B cell (primary cell): ENCODE results near the gene ARHGAP22. TPM values are rescaled to one million over a fixed set of nuclear protein-coding genes. Genes with fewer than 3 reads are reported as not detected.

Experiments used
- ATAC-seq: fragments of 200-7000 bp; cut with Tn5 transposase; one replicate; pipeline ENCODE4 v1.10.0; 2021; ENCODE audit warnings: low read depth, mild to moderate bottlenecking, moderate number of reproducible peaks, moderate library complexity
- CTCF ChIA-PET: fragments of 350-600 bp; sonication (Branson Sonifier 250); formaldehyde crosslinking; loops from one replicate; lab custom pipeline; 2021; ENCODE audit warnings: antibody characterized with exemption, inconsistent platforms; lab: Charles Lee
- POLR2A ChIA-PET: fragments of 350-600 bp; sonication (Branson Sonifier 250); formaldehyde crosslinking; loops from one replicate; lab custom pipeline; 2021; ENCODE audit warnings: antibody characterized with exemption; lab: Charles Lee
- DNase-seq: peaks from one replicate; pipeline ENCODE4 v3.0.0; 2013
- H2AFZ ChIP-seq: 2 replicates; pipeline ENCODE4 v1.6.1; 2012; ENCODE audit warnings: mild to moderate bottlenecking, low read depth, low read length; ENCODE audit not compliant: insufficient read depth, poor library complexity, severe bottlenecking
- H3K27ac ChIP-seq, 2 donors: 1 replicate in 1 of 2; 2 replicates in 1 of 2; pipeline ENCODE4 v1.5.1; 2012 to 2013; ENCODE audit warnings: low read length in 2 of 2, mild to moderate bottlenecking in 2 of 2, moderate library complexity in 1 of 2
- H3K27me3 ChIP-seq, 4 experiments: fragments of 200-600 bp in 1 of 4; sonication (generic) in 1 of 4; replicated peaks in 1 of 4; 1 replicate in 2 of 4; 2 replicates in 2 of 4; pipeline versions ENCODE4 v1.6.1 to v1.7.0; 2013 to 2016; ENCODE audit warnings: low read length in 3 of 4, mild to moderate bottlenecking in 2 of 4, mixed read lengths in 1 of 4, moderate library complexity in 1 of 4; ENCODE audit not compliant: insufficient read depth in 4 of 4, control insufficient read depth in 3 of 4; ENCODE audit errors: control extremely low read depth in 1 of 4
- H3K36me3 ChIP-seq, 2 experiments: replicated peaks in 1 of 2; 1 replicate in 1 of 2; 2 replicates in 1 of 2; pipeline versions ENCODE4 v1.6.1 to v1.7.1; 2013; ENCODE audit warnings: low read length in 1 of 2; ENCODE audit not compliant: insufficient read depth in 2 of 2, control insufficient read depth in 1 of 2; ENCODE audit errors: control extremely low read depth in 1 of 2, extremely low read depth in 1 of 2
- H3K4me1 ChIP-seq, 2 donors: fragments of 200-600 bp in 1 of 2; sonication (generic) in 1 of 2; 1 replicate in 1 of 2; 2 replicates in 1 of 2; pipeline versions ENCODE4 v1.5.1 to v1.6.1; 2013 to 2017; ENCODE audit warnings: low read length in 2 of 2; ENCODE audit not compliant: control insufficient read depth in 2 of 2, insufficient read depth in 2 of 2
- H3K4me2 ChIP-seq: replicated peaks from 2 replicates; pipeline ENCODE3; 2012; ENCODE audit warnings: mild to moderate bottlenecking, low read depth, low read length; ENCODE audit not compliant: poor library complexity, severe bottlenecking
- H3K4me3 ChIP-seq, 5 experiments: fragments of 200-600 bp in 1 of 5; sonication (generic) in 1 of 5; 1 replicate in 3 of 5; 2 replicates in 2 of 5; pipeline versions ENCODE4 v1.5.1 to v1.7.0; 2011 to 2016; ENCODE audit warnings: low read length in 4 of 5, mild to moderate bottlenecking in 4 of 5, low read depth in 2 of 5, control low read depth in 1 of 5, moderate library complexity in 1 of 5; ENCODE audit not compliant: insufficient read depth in 1 of 5; ENCODE audit errors: control extremely low read depth in 1 of 5, extremely low read depth in 1 of 5
- H3K79me2 ChIP-seq: fragments of 200-600 bp; sonication (generic); one replicate; pipeline ENCODE4 v1.6.0; 2016; ENCODE audit warnings: low read length; ENCODE audit not compliant: control insufficient read depth, insufficient read depth
- H3K9ac ChIP-seq: fragments of 200-600 bp; sonication (generic); 2 replicates; pipeline ENCODE4 v1.6.1; 2017; ENCODE audit warnings: mild to moderate bottlenecking, low read length, moderate library complexity
- H3K9me3 ChIP-seq, 3 donors: one replicate each; pipeline versions ENCODE4 v1.6.1 to v1.7.1; 2013; ENCODE audit warnings: low read length in 2 of 3; ENCODE audit not compliant: control insufficient read depth in 2 of 3, insufficient read depth in 1 of 3; ENCODE audit errors: control extremely low read depth in 1 of 3
- H4K20me1 ChIP-seq: 2 replicates; pipeline ENCODE4 v1.6.0; 2012; ENCODE audit warnings: mild to moderate bottlenecking, low read length; ENCODE audit not compliant: insufficient read depth, control insufficient read depth, poor library complexity, severe bottlenecking
- H3K27ac Mint-ChIP-seq: one replicate; pipeline ENCODE4 v1.8.0; 2021; ENCODE audit warnings: mixed read lengths
- H3K27me3 Mint-ChIP-seq: one replicate; pipeline ENCODE4 v1.8.0; 2021; ENCODE audit warnings: mixed read lengths
- H3K4me1 Mint-ChIP-seq: one replicate; pipeline ENCODE4 v1.8.0; 2021; ENCODE audit warnings: mixed read lengths
- H3K4me3 Mint-ChIP-seq: one replicate; pipeline ENCODE4 v1.8.0; 2021; ENCODE audit warnings: mixed read lengths
- H3K9me3 Mint-ChIP-seq: one replicate; pipeline ENCODE4 v1.8.0; 2022; ENCODE audit warnings: mixed read lengths; ENCODE audit not compliant: insufficient read depth
- CTCF ChIP-seq: fragments of 200-600 bp; IDR thresholded peaks from one replicate; pipeline ENCODE4 v1.8.0; 2022; ENCODE audit warnings: antibody characterized with exemption, mild to moderate bottlenecking
- EZH2 ChIP-seq: IDR thresholded peaks from 2 replicates; pipeline ENCODE4 v1.6.1; 2012; ENCODE audit warnings: borderline replicate concordance, low read depth, mild to moderate bottlenecking, moderate library complexity, low read length; ENCODE audit not compliant: insufficient read depth, poor library complexity, severe bottlenecking
- WGBS: methylation state at CpG from one replicate; pipeline ENCODE4 v1.1.5; 2013; ENCODE audit warnings: missing lambda C conversion rate; ENCODE audit not compliant: insufficient coverage; 5-methylcytosine and 5-hydroxymethylcytosine counted together
- intact Hi-C: fragments of 100-400 bp; cut with micrococcal nuclease; formaldehyde crosslinking; loops from one replicate; pipeline ENCODE4 v1.10.0; 2022
- polyA plus RNA-seq: library from polyadenylated mRNA; depleted of rRNA; stranded (reverse); fragments of >200 nt; gene quantifications from 2 replicates; pipeline ENCODE4 v1.2.3, GENCODE V29; 2012
- total RNA-seq, 2 donors: library from RNA; stranded (reverse); fragments of 120-200 nt in 1 of 2; gene quantifications; 1 replicate in 1 of 2; 2 replicates in 1 of 2; pipeline versions ENCODE4 v1.2.3 to v1.2.4, GENCODE V29; 2013 to 2022

Gene ARHGAP22
- total and polyA plus RNA-seq, 2 donors (not counting 1 experiment from before 2014, with no cell fraction given) = 1.9 to 2.0 TPM

GRCh38 chr10:48501787-48502771 is 102.8 kb downstream of the ARHGAP22 start:
- 64% methylated on average over 5 of the region's 6 CpGs for WGBS
- Mint-ChIP-seq H3K4me3 (no peak overlapping the region), H3K27me3 (peaks cover 2% of the 10 kb centered on the region), H3K4me1 (peaks cover 7% of the 10 kb centered on the region), H3K27ac (no peak overlapping the region), H3K9me3 (no peaks in the 10 kb centered on the region)
- peaks cover 0 to 3% of the 10 kb centered on the region in 2 donors for H3K4me1 ChIP-seq
- no peak for ATAC-seq
- peaks cover 0 to 4% (median 0%) of the 10 kb centered on the region in 3 donors for H3K9me3 ChIP-seq
- no peak overlapping the region for H3K27ac ChIP-seq
- no peaks in the 10 kb centered on the region for H3K27me3 ChIP-seq
- no peak overlapping the region for H3K4me3 ChIP-seq
- H3K9ac ChIP-seq = no peak overlapping the region
- H4K20me1 ChIP-seq = no peaks in the 10 kb centered on the region
- H3K36me3 ChIP-seq = no peaks in the 10 kb centered on the region
- POLR2A ChIA-PET = no interaction called here
- no peak overlapping the region for H3K4me2 ChIP-seq
- CTCF ChIA-PET = no interaction called here
- intact Hi-C loops = no loop called here
- no peaks in the 10 kb centered on the region for H3K79me2 ChIP-seq
- no peak for DNase-seq
- H2AFZ ChIP-seq = no peak overlapping the region
- TF ChIP-seq EZH2 (no peak), CTCF (no peak)

GRCh38 chr10:48501226-48501625 is 103.6 kb downstream of the ARHGAP22 start:
- ATAC-seq = no peak
- POLR2A ChIA-PET = no interaction called here
- CTCF ChIA-PET = interaction anchor here (0.7 to 0.8 kb wide), 3 partner anchors 36 to 482 kb away, joined by 3 to 4 read pairs (median 3); no protein-coding TSS in a partner anchor
- H3K4me3 Mint-ChIP-seq = no peak overlapping the region
- no peak overlapping the region for H3K9ac ChIP-seq
- H3K4me3 ChIP-seq = no peak overlapping the region
- peaks cover 0 to 3% of the 10 kb centered on the region in 2 donors for H3K4me1 ChIP-seq
- no peak overlapping the region for H3K4me2 ChIP-seq
- no peaks in the 10 kb centered on the region for H4K20me1 ChIP-seq
- WGBS = no CpG with 5 or more reads among the region's 2 CpGs
- TF ChIP-seq CTCF = no peak
- no peak for TF ChIP-seq EZH2
- intact Hi-C loops = no loop called here
- H3K4me1 Mint-ChIP-seq = peaks cover 7% of the 10 kb centered on the region
- H2AFZ ChIP-seq = no peak overlapping the region
- H3K79me2 ChIP-seq = no peaks in the 10 kb centered on the region
- peaks cover 0 to 4% (median 0%) of the 10 kb centered on the region in 3 donors for H3K9me3 ChIP-seq
- H3K27me3 Mint-ChIP-seq = peaks cover 9% of the 10 kb centered on the region
- no peaks in the 10 kb centered on the region for H3K27me3 ChIP-seq
- no peaks in the 10 kb centered on the region for H3K9me3 Mint-ChIP-seq
- DNase-seq = no peak
- H3K27ac ChIP-seq = no peak overlapping the region
- H3K36me3 ChIP-seq = no peaks in the 10 kb centered on the region
- no peak overlapping the region for H3K27ac Mint-ChIP-seq
